ENCODE measurements around the gene GNB1L. TPM values are rescaled to one million over a fixed set of nuclear protein-coding genes. Genes with fewer than 3 reads are reported as not detected.

GNB1L gene
- total RNA-seq, 1 experiment from 2014 or later = 27.0 TPM

- DNase-seq = no peak
- no TSS peak for BruUV-seq (replicated peaks)
- no peak for ATAC-seq
- ChIA-PET CTCF (no interaction called here), POLR2A (ENCODE audit: unreplicated experiment) (no interaction called here)
- Histone ChIP-seq H3K27me3 (ENCODE audit: low read length) (no peaks in the 10 kb centered on the region), H3K36me3 (ENCODE audit: low read depth, low read length) (no peaks in the 10 kb centered on the region), H4K20me1 (ENCODE audit: low read length) (no peaks in the 10 kb centered on the region), H3K27ac (ENCODE audit: low read length) (no peak overlapping the region), H3K4me2 (ENCODE audit: low read length) (no peak overlapping the region), H3K79me2 (ENCODE audit: low read length) (no peaks in the 10 kb centered on the region), H2AFZ (ENCODE audit: low read length) (no peak overlapping the region), H3K4me3 (ENCODE audit: low read length) (no peak overlapping the region), H3K9me3 (ENCODE audit: low read length) (no peaks in the 10 kb centered on the region), H3F3A (ENCODE audit: low read length, unreplicated experiment) (no peaks in the 10 kb centered on the region), H3K9ac (ENCODE audit: low read length) (no peak overlapping the region), H3K4me1 (ENCODE audit: insufficient read depth, low read length) (no peaks in the 10 kb centered on the region), H3K9me2 (replicated peaks; ENCODE audit: low read length) (no peaks in the 10 kb centered on the region)
- intact Hi-C loops (cut with micrococcal nuclease) = no loop called here
- TF ChIP-seq CTCF (conservative IDR thresholded peaks at IDR 0.05; ENCODE audit: low read depth, low read length) (no peak), EZH2phosphoT487 (IDR thresholded peaks at IDR 0.05; ENCODE audit: borderline replicate concordance, low read length) (no peak), EZH2 (IDR thresholded peaks at IDR 0.05; ENCODE audit: low read length, unreplicated experiment) (no peak)
These were observed 63.4 kb downstream of the GNB1L start for GRCh38 chr22:19791243-19791642.

DNA sequence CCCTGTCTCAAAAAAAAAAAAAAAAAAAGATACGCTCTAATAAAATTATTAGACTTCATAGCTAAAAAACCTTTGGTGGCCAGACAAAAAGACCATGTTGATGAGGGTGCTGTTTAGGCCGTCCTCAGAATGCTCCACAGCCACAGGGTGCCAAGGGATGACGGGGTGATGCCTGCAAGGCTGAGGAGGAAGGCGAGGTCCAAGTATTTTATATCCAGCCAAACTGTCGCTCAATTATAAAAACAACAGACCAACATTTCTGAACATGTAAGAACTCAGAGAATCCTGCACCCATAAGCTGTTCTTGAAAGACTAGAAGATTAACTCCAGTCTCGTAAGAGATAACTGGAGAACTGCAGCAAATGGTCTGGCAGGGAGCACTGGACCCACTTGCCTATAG, 64.8 kb downstream of the GNB1L start:
- H3K79me2 ChIP-seq (ENCODE audit: low read length) = no peaks in the 10 kb centered on the region
- no peaks in the 10 kb centered on the region for H3K9me2 ChIP-seq (replicated peaks; ENCODE audit: low read length)
- intact Hi-C loops (cut with micrococcal nuclease) = no loop called here
- H3K27me3 ChIP-seq (ENCODE audit: low read length) = no peaks in the 10 kb centered on the region
- no TSS peak for BruUV-seq (replicated peaks)
- no peaks in the 10 kb centered on the region for H3K9me3 ChIP-seq (ENCODE audit: low read length)
- TF ChIP-seq EZH2 (IDR thresholded peaks at IDR 0.05; ENCODE audit: low read length, unreplicated experiment) (no peak), CTCF (conservative IDR thresholded peaks at IDR 0.05; ENCODE audit: low read depth, low read length) (no peak), EZH2phosphoT487 (IDR thresholded peaks at IDR 0.05; ENCODE audit: borderline replicate concordance, low read length) (no peak)
- H2AFZ ChIP-seq (ENCODE audit: low read length) = no peak overlapping the region
- H3K4me1 ChIP-seq (ENCODE audit: insufficient read depth, low read length) = no peaks in the 10 kb centered on the region
- H3K36me3 ChIP-seq (ENCODE audit: low read depth, low read length) = no peaks in the 10 kb centered on the region
- POLR2A ChIA-PET (ENCODE audit: unreplicated experiment) = interaction anchor here (0.5 kb wide), 1 partner anchor 279 kb away, joined by 4 read pairs; no protein-coding TSS in a partner anchor
- no peaks in the 10 kb centered on the region for H3F3A ChIP-seq (ENCODE audit: low read length, unreplicated experiment)
- CTCF ChIA-PET = no interaction called here
- DNase-seq = no peak
- no peak for ATAC-seq
- H3K9ac ChIP-seq (ENCODE audit: low read length) = no peak overlapping the region
- H4K20me1 ChIP-seq (ENCODE audit: low read length) = no peaks in the 10 kb centered on the region
- H3K27ac ChIP-seq (ENCODE audit: low read length) = no peak overlapping the region
- no peak overlapping the region for H3K4me2 ChIP-seq (ENCODE audit: low read length)
- H3K4me3 ChIP-seq (ENCODE audit: low read length) = no peak overlapping the region

GRCh38 chr22:19789406-19789805, 65.3 kb downstream of the GNB1L start:
- no peak overlapping the region for H3K4me3 ChIP-seq (ENCODE audit: low read length)
- no peak for TF ChIP-seq EZH2phosphoT487 (IDR thresholded peaks at IDR 0.05; ENCODE audit: borderline replicate concordance, low read length)
- no peak for TF ChIP-seq EZH2 (IDR thresholded peaks at IDR 0.05; ENCODE audit: low read length, unreplicated experiment)
- no peak for TF ChIP-seq CTCF (conservative IDR thresholded peaks at IDR 0.05; ENCODE audit: low read depth, low read length)
- no peak for ATAC-seq
- DNase-seq = no peak
- H3K27ac ChIP-seq (ENCODE audit: low read length) = no peak overlapping the region
- ChIA-PET POLR2A (ENCODE audit: unreplicated experiment) (interaction anchor here (0.5 kb wide), 1 partner anchor 280 kb away, joined by 4 read pairs; no protein-coding TSS in a partner anchor), CTCF (no interaction called here)
- H3K9ac ChIP-seq (ENCODE audit: low read length) = no peak overlapping the region
- no peaks in the 10 kb centered on the region for H3K9me3 ChIP-seq (ENCODE audit: low read length)
- BruUV-seq (replicated peaks) = no TSS peak
- no peak overlapping the region for H3K4me2 ChIP-seq (ENCODE audit: low read length)
- H2AFZ ChIP-seq (ENCODE audit: low read length) = no peak overlapping the region
- H3F3A ChIP-seq (ENCODE audit: low read length, unreplicated experiment) = no peaks in the 10 kb centered on the region
- no peaks in the 10 kb centered on the region for H3K9me2 ChIP-seq (replicated peaks; ENCODE audit: low read length)
- no peaks in the 10 kb centered on the region for H3K27me3 ChIP-seq (ENCODE audit: low read length)
- no peaks in the 10 kb centered on the region for H4K20me1 ChIP-seq (ENCODE audit: low read length)
- H3K4me1 ChIP-seq (ENCODE audit: insufficient read depth, low read length) = no peaks in the 10 kb centered on the region
- H3K36me3 ChIP-seq (ENCODE audit: low read depth, low read length) = no peaks in the 10 kb centered on the region
- no peaks in the 10 kb centered on the region for H3K79me2 ChIP-seq (ENCODE audit: low read length)
- intact Hi-C loops (cut with micrococcal nuclease) = no loop called here
